ENCODE data around the gene AGPAT1.

The AGPAT1 gene

GRCh38 chr6:32167761-32168262, 8.1 kb downstream of the AGPAT1 start:
- no peak for DNase-seq

GRCh38 chr6:32167154-32167760, 8.6 kb downstream of the AGPAT1 start:
- DNase-seq, result no peak

- DNase-seq, result no peak
These were observed 9.3 kb downstream of the AGPAT1 start for GRCh38 chr6:32166411-32167061.

- no peak for DNase-seq
These were observed 11.6 kb downstream of the AGPAT1 start, which contains the start of gene EGFL8 for GRCh38 chr6:32164295-32164694. Gene EGFL8 (plus strand): TSS chr6:32164595. CDS start chr6:32166166, 1,571 bp downstream.

- DNase-seq, result no peak
These were observed 12.2 kb downstream of the AGPAT1 start for GRCh38 chr6:32163559-32164258.

- DNase-seq, result no peak
These were observed 17.8 kb downstream of the AGPAT1 start for GRCh38 chr6:32158052-32158451.

- DNase-seq, result no peak
These were observed 19.0 kb downstream of the AGPAT1 start for GRCh38 chr6:32156891-32157290.

GRCh38 chr6:32154514-32155161, 21.2 kb downstream of the AGPAT1 start:
- DNase-seq, result peak; percentile 62

GRCh38 chr6:32153564-32154513, 22.0 kb downstream of the AGPAT1 start, which contains the start of gene PPT2:
Gene PPT2 (plus strand): TSS chr6:32154141. CDS start chr6:32154595, 454 bp downstream.
- DNase-seq, result peak; percentile 76

GRCh38 chr6:32152769-32153563, 22.9 kb downstream of the AGPAT1 start:
- no peak for DNase-seq

- DNase-seq, result no peak
These were observed 23.8 kb downstream of the AGPAT1 start, which contains the start of gene PRRT1 for GRCh38 chr6:32151863-32152768. Gene PRRT1 (minus strand): TSS chr6:32151939. CDS start chr6:32151827, 112 bp downstream.

GRCh38 chr6:32151181-32151862, 24.6 kb downstream of the AGPAT1 start:
- no peak for DNase-seq

GRCh38 chr6:32149932-32150870, 25.7 kb downstream of the AGPAT1 start:
- no peak for DNase-seq

GRCh38 chr6:32149092-32149755, 26.7 kb downstream of the AGPAT1 start:
- DNase-seq, result no peak

- DNase-seq, result peak; percentile 70
These were observed 27.4 kb downstream of the AGPAT1 start for GRCh38 chr6:32148289-32149091.

GRCh38 chr6:32147401-32148132, 28.3 kb downstream of the AGPAT1 start:
- no peak for DNase-seq

Data from stimulated activated CD4-positive, alpha-beta T cell treated with anti-CD3 and anti-CD28 coated beads, Interleukin-4, amount 100 ng/mL, for 24 hours (primary cell).